Tibial nerve (tissue), 4 donors: Measurements from ENCODE around the gene P2RY11.

ENCODE experiments used
- CTCF ChIP-seq, 5 experiments: fragments of 200-600 bp in 3 of 5; fragments of 450-650 bp in 2 of 5; sonication (generic) in 3 of 5; IDR thresholded peaks; one replicate each; pipeline ENCODE4 v1.5.1; 2016 to 2019; ENCODE audit warnings: antibody characterized with exemption in 5 of 5, mild to moderate bottlenecking in 3 of 5, moderate library complexity in 2 of 5
- EP300 ChIP-seq, 2 donors: sonication (generic); formaldehyde crosslinking; IDR thresholded peaks; one replicate each; pipeline ENCODE4 v1.6.1; 2017; ENCODE audit warnings: antibody characterized with exemption in 2 of 2, mild to moderate bottlenecking in 1 of 2

DNA sequence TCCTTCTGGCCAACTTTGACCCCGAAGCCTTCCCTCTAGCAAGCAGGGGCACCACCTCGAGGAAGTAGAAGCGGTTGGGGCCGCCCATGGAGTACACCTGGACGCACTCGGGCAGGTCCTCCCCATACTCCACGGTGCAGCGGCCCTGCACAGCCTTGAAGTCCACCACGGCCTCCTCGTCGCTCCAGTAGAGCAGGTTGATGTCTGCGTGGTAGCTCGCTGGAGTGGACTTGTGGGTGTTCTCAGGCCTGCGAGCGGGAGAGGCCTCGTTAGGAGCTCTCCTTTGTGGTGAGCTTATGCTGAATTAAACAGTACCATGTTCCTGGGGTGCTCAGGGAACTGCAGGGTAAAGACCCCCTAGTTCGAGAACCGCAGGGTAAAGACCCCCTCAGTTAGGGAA is 30.5 kb downstream of the P2RY11 start:
- TF ChIP-seq CTCF (IDR thresholded peaks at IDR 0.05) (no peak), EP300 (IDR thresholded peaks at IDR 0.05) (no peak)
